GM12801 (cell line): ENCODE results near the gene CMTM8.

Experiments used
- CTCF ChIP-seq: IDR thresholded peaks from one replicate; pipeline ENCODE4 v1.5.1; 2011; ENCODE audit warnings: control low read depth; ENCODE audit not compliant: insufficient read length; ENCODE audit errors: extremely low read depth

The CMTM8 gene

GRCh38 chr3:32347343-32348125 is 109.1 kb downstream of the CMTM8 start:
- TF ChIP-seq CTCF = no peak

GRCh38 chr3:32349184-32349583 is 110.7 kb downstream of the CMTM8 start:
- no peak for TF ChIP-seq CTCF

GRCh38 chr3:32352563-32352962 is 114.1 kb downstream of the CMTM8 start:
- TF ChIP-seq CTCF = no peak

- TF ChIP-seq CTCF = no peak
These were observed 114.9 kb downstream of the CMTM8 start for GRCh38 chr3:32353351-32353750.

GRCh38 chr3:32354362-32354778 is 115.9 kb downstream of the CMTM8 start:
- TF ChIP-seq CTCF = no peak

GRCh38 chr3:32355751-32356291 is 117.3 kb downstream of the CMTM8 start:
- TF ChIP-seq CTCF = no peak

- no peak for TF ChIP-seq CTCF
These were observed 121.4 kb downstream of the CMTM8 start for GRCh38 chr3:32359766-32360492.
